Measurements from ENCODE around the gene CERS3. TPM values are rescaled to one million over a fixed set of nuclear protein-coding genes. Genes with fewer than 3 reads are reported as not detected.

The CERS3 gene
- total RNA-seq, 4 donors from 2014 or later = 0.21 TPM; not detected in 3

DNA sequence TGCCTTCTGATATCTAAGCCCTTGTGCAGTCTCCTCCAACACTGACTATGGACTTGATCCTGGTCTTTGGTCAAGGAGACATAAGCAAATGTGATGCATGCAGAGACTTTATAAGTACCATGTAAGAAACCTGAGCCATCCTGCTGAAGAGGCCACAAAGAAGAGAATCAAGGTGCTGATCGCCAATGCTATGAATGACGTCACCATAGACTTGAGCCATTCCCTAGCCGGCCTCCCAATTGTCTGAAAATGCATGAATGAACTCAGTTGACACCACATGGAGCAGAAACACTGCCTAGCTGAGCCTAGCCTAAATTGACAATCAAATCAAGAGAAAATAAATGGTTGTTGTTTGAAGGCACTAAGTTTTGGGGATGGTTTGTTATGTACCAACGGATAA, 51.9 kb downstream of the CERS3 start:
- Histone ChIP-seq H3K4me3 (no peak overlapping the region), H3K27me3 (no peaks in the 10 kb centered on the region), H3K4me1 (no peaks in the 10 kb centered on the region), H3K36me3 (no peaks in the 10 kb centered on the region), H3K9me3 (peaks cover 0 to 37% (median 2%) of the 10 kb centered on the region in 4 donors), H3K27ac (no peak overlapping the region)
- 77 to 91% methylated on average over 4 of the region's 4 CpGs for WGBS, 2 donors
- no peak for DNase-seq (ENCODE audit: low spot score in 2 of 2)
- TF ChIP-seq, protein P1, sequence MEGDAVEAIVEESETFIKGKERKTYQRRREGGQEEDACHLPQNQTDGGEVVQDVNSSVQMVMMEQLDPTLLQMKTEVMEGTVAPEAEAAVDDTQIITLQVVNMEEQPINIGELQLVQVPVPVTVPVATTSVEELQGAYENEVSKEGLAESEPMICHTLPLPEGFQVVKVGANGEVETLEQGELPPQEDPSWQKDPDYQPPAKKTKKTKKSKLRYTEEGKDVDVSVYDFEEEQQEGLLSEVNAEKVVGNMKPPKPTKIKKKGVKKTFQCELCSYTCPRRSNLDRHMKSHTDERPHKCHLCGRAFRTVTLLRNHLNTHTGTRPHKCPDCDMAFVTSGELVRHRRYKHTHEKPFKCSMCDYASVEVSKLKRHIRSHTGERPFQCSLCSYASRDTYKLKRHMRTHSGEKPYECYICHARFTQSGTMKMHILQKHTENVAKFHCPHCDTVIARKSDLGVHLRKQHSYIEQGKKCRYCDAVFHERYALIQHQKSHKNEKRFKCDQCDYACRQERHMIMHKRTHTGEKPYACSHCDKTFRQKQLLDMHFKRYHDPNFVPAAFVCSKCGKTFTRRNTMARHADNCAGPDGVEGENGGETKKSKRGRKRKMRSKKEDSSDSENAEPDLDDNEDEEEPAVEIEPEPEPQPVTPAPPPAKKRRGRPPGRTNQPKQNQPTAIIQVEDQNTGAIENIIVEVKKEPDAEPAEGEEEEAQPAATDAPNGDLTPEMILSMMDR (IDR thresholded peaks at IDR 0.05) = no peak
- TF ChIP-seq EP300 (IDR thresholded peaks at IDR 0.05) (no peak), POLR2A (IDR thresholded peaks at IDR 0.05) (no peak)

DNA sequence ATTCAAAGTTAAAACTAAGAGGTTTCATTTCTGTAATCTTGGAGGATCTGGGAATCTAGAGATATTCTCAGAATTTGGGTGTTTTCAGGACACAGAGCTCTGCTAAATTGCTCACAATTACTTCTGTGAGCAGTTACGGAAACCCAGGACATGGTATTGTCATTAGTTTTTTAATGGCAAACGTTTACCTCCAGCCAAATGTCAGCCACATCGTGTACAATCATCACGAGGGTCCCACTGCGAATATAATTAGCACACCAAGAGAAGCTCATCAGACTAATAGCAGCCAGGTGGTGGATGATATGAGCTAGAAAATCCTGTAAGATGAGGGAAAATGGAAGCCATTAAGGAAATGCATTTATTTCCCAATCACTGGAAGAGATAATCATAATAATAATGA, 56.0 kb downstream of the CERS3 start:
- 54 to 70% methylated on average over 5 of the region's 5 CpGs for WGBS, 2 donors
- peaks cover 0 to 16% (median 0%) of the 10 kb centered on the region in 4 donors for H3K9me3 ChIP-seq
- H3K4me3 ChIP-seq = no peak overlapping the region
- no peak for DNase-seq (ENCODE audit: low spot score in 2 of 2)
- H3K36me3 ChIP-seq = no peaks in the 10 kb centered on the region
- H3K27ac ChIP-seq = no peak overlapping the region
- TF ChIP-seq POLR2A (IDR thresholded peaks at IDR 0.05) = no peak
- TF ChIP-seq, protein P1 (IDR thresholded peaks at IDR 0.05) = no peak
- no peak for TF ChIP-seq EP300 (IDR thresholded peaks at IDR 0.05)
- peaks cover 0 to 7% (median 0%) of the 10 kb centered on the region in 4 donors for H3K4me1 ChIP-seq
- no peaks in the 10 kb centered on the region for H3K27me3 ChIP-seq

DNA sequence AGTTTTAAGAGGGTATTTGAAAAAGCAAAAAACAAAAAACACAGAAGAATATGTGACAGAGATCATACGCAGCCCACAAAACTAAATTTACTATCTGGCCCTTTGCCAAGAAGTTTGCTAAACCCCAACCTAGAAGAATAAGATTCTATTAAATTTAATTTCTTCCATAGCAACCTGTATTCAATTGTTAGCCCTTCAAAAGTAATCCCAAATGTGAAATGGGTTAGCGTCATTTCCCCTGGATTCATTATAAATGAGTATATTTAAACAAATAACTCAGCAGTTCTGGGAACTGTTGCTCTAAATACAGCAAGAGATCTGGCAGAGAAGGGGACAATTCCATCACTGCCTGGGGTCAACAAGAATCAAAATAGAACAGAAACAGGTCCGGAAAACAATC, 56.8 kb downstream of the CERS3 start:
- Histone ChIP-seq H3K4me3 (no peak overlapping the region), H3K9me3 (peaks cover 0 to 8% (median 0%) of the 10 kb centered on the region in 4 donors), H3K27me3 (no peaks in the 10 kb centered on the region), H3K36me3 (no peaks in the 10 kb centered on the region), H3K27ac (no peak overlapping the region), H3K4me1 (peaks cover 0 to 7% (median 0%) of the 10 kb centered on the region in 4 donors)
- DNase-seq (ENCODE audit: low spot score in 2 of 2) = no peak
- WGBS, 2 donors = 53 to 55% methylated on average over 3 of the region's 3 CpGs
- TF ChIP-seq, protein P1 (IDR thresholded peaks at IDR 0.05) = no peak
- TF ChIP-seq EP300 (IDR thresholded peaks at IDR 0.05) (no peak), POLR2A (IDR thresholded peaks at IDR 0.05) (no peak)

DNA sequence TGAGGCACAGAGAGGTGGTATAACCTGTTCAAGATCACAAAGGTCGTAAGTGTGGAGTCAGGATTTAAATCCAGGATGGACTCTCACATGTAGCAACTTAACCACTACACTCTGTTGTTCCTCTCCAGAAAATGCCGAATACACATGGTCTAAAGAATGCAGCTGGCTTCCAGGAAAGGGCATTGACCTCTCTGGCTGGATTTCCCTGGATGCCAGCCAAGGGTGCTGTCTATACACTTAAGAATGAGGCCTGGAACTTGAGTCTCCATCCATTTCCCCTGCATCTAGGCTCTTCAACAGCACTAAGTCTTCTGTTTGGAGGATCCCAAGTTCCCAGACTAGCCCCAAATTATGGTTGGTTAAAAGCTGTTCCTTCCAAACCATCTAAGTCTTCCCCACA, 60.5 kb downstream of the CERS3 start:
- no peak overlapping the region for H3K27ac ChIP-seq
- H3K4me3 ChIP-seq = no peak overlapping the region
- TF ChIP-seq, protein P1 (IDR thresholded peaks at IDR 0.05) = no peak
- TF ChIP-seq EP300 (IDR thresholded peaks at IDR 0.05) (no peak), POLR2A (IDR thresholded peaks at IDR 0.05) (no peak)
- H3K9me3 ChIP-seq = peaks cover 0 to 2% (median 0%) of the 10 kb centered on the region in 4 donors
- no peaks in the 10 kb centered on the region for H3K27me3 ChIP-seq
- 23 to 33% methylated on average over 2 of the region's 2 CpGs for WGBS, 2 donors
- peaks cover 0 to 7% (median 0%) of the 10 kb centered on the region in 4 donors for H3K4me1 ChIP-seq
- no peaks in the 10 kb centered on the region for H3K36me3 ChIP-seq
- DNase-seq (ENCODE audit: low spot score in 2 of 2) = peak in 1 of 2 donors; percentile 49

DNA sequence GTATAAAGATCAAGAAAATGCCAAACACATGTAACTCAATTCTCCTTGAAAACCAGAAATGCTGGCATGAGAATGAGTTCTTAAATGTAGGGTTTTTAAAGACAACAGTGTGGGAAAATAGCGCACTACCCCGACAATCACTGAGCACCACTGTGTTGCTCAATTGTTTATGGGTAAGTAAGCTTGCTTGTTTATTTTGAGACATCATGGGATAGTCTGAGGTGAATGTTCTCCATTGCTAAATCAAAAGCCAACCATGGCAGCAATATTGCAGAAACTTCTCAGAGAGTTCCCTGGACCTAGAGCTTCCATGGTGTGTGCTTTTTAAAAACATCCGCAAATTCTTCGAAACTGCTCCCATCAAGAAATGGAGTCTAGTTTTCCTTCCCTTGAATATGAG, 62.7 kb downstream of the CERS3 start:
- H3K9me3 ChIP-seq = no peaks in the 10 kb centered on the region
- WGBS, 2 donors = 46 to 49% methylated on average over 4 of the region's 4 CpGs
- H3K36me3 ChIP-seq = no peaks in the 10 kb centered on the region
- no peak overlapping the region for H3K27ac ChIP-seq
- no peak overlapping the region for H3K4me3 ChIP-seq
- DNase-seq (ENCODE audit: low spot score in 2 of 2) = no peak
- no peaks in the 10 kb centered on the region for H3K27me3 ChIP-seq
- H3K4me1 ChIP-seq = peaks cover 0 to 7% (median 0%) of the 10 kb centered on the region in 4 donors
- TF ChIP-seq, protein P1 (IDR thresholded peaks at IDR 0.05) = no peak
- TF ChIP-seq POLR2A (IDR thresholded peaks at IDR 0.05) = no peak
- no peak for TF ChIP-seq EP300 (IDR thresholded peaks at IDR 0.05)
